ENCODE data around the gene PRICKLE2.

The PRICKLE2 gene

DNA sequence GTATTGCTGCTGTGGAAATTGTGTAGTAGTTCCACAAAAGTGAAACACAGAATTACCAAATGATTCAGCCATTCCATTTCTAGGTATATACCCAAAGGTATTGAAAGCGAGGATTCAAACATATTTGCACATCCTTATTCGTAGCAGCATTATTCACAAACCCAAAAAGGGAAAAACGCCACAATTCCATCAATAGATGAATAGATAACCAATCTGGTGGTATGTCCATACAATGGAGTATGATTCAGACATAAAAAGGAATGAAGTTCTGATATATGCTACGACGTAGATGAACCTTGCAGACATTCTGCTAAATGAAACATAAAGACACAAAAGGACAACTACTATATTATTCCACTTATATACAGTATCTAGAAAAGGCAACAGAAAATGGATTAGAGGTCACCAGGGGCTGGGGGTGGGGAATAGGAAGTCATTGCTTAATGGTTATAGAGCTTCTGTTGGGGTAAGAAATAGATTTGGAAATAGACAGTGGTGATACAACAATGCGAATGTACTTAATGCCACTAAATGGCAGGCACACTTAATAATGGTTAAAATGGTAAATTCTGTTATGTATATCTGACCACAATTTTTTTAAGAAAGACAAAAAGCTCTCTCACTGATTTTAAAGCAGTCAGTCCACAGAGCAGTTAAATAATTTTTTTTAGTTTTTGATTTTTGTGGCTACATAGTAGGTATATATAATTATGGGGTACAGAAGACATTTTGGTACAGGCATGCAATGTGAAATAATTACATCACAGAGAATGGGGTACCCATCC lies 150.2 kb downstream of the PRICKLE2 start:
- DNase-seq (ENCODE audit: low read depth, low spot score): no peak

DNA sequence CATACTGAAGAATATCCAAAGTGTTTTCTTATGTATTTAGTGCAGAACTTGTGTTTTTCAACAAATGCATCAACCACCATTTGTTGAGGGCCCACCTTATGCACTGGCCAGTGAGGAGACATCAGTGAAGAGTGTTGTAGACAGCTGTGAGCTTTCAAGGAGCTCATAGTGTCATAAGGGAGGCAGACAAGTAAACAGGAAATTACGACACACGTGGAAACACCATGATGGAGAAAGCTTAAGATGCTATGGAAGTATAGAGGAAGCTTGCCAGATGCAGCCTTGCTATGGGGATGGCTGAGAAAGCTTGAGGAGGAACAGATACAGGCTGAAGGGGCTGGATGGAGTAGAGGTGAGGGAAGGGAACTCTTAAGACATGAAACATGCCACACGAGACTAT lies 151.2 kb downstream of the PRICKLE2 start:
- no peak for DNase-seq (ENCODE audit: low read depth, low spot score)

DNA sequence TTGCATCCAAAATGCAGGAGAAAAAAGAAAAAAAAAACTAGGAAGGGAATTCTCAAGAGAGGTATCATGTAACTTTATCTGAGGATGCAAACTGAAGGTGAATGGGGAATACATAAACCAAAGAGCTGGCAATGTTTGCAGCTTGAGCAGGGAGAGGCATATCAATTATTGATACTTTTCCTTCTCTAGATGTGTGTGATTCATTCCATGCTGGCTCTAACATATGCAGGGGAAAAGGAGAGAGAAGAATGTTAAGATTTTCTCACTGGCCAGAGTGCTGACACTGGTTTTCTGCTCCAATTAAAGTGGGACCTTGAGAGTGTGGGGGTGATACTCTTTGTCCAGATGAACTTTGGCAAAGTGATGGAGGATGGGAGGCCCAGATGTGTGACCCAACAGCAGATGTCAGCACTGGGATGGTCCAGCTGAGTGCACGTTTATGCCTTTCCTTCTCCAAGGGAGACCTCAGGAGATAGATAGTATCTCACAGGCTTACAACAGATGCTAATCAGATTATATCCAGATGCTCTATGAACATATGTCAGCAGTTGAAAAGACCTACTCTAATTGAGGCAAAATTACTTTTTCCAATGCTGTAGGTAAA lies 152.0 kb downstream of the PRICKLE2 start:
- DNase-seq (ENCODE audit: low read depth, low spot score): no peak

DNA sequence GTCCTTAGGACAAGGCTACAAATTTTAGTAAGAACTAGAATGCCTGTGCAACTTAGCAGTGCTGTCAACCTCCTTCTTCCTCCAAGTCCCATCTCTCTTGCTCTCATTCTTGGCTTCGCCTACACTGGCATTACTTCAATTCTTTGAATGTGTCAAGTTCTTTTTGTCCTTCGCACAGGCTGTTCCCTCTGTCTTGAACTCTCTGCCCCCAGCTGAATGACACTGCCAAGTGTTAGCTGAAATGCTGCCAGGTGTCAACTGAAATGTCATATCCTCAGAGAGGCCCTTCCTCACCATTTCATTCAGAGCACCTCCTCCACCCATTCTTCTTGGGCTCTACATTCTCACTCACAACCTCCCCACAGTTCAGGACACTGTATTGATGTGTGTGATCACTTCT lies 153.1 kb downstream of the PRICKLE2 start:
- no peak for DNase-seq (ENCODE audit: low read depth, low spot score)

DNA sequence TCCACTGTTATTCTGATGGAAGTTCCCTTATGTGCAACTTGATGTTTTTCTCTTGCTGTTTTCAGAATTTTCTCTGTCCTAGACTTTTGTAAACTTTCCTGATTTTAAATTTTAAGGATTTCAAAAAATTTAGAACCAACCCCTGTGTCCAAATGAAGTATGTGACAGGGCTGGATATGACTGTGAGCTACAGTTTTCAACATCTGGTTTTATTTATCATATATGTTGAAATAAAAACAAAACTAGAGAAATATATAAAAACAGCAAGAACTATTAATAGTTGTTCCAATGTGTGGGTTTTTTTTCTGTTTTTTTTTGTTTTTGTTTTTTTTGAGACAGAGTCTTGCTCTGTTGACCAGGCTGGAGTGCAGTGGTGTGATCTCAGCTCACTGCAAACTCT lies 154.6 kb downstream of the PRICKLE2 start:
- no peak for DNase-seq (ENCODE audit: low read depth, low spot score)

DNA sequence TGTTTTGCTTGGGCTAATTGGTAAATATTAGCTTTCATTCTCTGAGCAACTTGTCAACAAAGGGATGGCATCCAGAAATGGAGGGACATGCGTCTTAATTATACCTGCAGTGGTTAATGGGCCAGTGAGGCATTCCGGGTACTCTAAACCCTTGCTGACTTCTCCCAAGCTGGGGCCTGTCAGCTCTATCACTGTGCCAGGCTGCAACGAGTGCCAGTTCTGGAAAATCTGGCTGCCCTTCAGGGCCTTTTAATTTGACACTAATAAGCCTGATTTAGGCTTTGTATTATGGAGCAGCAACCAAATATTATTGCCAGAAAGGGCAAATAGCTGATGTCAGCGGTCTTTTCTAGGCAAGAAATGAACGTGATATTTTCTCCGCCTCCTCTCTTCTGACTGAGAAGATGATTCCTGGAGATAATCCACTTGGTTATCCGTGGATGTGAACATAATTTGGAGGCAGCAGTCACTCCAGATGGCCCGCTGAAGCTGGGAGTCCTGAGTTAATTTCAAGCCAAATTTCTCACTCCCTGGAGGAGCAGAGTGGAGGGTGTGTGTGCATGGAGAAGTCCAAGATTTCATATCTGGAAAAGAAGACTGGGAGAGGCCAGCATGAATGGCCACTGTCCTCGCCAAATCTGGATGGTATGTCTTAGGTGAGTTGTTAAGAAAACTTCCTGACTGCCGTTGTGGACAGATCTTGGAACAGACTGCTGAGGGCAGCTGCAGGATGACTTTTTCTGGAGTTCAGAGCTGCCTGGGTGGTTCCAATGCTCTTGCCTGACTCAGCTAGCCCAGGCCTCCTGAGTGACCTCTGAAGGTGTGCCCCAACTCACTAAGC lies 157.5 kb downstream of the PRICKLE2 start:
- DNase-seq (ENCODE audit: low read depth, low spot score): no peak

DNA sequence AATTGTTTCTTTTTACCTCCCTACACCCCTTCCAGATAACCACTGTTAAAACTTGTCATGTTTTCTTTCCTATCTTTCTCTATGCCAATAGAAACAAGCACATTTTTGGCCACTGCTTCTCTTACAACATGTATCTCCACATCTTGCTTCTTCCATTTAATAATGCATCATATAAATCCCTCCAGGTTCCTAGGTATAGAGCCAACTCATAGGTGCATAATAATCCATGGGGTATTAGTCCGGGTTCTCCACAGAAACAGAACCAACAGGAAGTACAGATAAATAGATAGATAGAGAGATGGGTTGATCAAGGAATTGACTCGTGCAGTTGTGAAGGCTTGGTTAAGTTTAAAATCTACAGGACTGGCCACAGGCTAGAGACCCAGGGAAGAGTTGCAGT lies 160.5 kb downstream of the PRICKLE2 start:
- DNase-seq (ENCODE audit: low read depth, low spot score): no peak

DNA sequence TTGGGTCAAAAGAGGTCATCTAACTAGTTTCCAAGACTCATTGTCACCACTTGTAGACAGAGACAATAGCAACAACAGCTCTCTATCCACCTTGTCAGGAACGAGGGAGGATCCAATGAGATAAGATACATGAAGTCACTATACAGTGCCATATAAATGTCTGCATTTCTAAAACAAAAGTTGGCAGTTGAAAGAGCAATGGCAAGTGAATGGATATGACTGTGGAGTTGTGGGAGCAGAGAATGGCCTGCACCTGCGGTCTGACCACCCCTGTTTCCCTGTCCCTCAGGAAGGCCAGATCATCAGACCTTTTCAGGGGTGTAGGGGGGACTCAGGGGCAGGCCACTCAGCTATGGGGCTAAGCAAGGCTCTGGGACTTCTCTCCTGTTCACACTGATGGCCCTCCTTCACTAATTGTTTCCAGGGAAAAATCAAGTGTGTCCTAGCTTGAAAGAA lies 161.3 kb downstream of the PRICKLE2 start:
- no peak for DNase-seq (ENCODE audit: low read depth, low spot score)

DNA sequence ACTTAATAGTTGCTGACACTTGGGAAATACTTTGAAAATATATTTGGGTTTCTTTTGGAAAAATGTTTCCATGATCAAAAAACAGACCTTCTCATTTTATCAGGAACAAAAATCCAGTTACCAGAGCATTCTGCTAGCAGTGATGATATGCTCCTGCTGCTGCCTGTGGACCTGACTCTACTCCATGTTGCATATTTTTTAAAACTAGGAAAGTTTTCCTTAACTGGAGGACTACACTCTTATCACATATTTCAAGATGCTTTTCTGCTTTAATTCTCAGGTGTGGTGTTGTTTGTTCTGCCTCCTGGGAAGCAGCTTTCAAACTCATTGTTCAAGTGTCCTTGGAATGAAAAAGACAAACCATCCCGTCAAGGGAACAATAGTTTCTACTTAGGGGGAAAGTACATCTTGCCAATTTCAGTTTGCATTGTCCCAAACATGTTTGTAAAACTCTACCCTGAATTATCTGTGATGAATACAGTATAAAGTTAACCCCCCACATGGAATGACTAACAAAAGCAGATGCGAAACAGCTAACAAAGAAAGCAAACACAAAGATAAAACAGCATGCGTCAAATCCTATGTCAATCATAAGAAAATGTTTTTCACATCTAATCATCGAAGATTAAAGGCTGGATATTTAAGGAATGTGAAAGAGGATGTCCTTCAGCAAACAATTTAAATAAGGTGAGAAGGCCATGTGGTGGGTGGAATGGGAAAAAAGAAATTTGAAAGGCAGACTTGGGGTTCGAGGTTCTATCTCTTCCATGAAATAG lies 161.9 kb downstream of the PRICKLE2 start:
- DNase-seq (ENCODE audit: low read depth, low spot score): no peak

DNA sequence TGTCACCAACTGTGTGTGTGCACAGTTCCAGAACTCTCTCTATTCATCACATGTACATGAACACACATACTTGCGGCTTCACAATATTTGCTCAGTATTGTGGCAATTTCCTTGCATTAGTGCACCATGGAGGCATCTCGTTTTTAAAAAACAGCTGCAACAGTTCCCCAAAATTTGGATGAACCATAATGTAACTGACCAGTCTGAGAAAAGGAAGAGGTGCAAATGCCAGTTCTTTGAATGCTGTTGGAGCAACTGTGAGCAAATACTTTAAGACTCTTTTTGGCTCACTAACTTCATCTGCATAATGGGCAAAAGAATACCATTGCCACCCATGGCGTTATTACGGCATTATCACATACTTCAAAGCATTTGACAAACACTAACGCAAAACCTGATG lies 163.6 kb downstream of the PRICKLE2 start:
- DNase-seq (ENCODE audit: low read depth, low spot score): no peak

DNA sequence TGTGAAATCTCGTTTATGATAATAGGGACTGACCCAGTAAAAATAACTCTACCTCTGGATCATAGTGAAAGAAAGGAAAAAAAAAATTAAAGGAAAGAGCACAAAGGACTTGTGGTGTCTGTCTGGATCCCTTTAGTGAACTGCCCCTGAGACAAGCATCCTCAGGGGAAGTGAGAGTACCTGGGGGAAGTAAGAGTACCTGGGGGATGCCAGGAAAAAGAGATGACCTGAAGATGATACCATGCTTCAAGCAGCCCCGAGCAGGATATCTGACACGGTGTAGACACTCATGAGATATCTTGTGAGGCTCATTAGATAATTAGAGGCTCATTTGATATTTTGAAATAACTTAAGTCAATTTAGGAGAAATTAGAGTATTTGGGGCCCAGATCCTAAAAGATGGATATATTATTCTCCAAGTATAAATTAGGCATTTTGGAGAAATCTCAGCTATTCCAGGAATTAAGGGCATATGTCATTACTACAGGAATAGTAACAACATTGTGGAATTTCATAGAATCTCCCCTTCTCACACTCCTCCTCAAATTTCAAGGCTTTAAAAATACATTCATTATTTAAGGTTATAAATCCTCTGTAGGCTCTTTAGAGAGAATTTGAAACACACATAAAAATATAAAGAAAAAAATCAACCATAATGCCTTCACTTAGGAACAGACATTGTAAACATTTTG lies 165.6 kb downstream of the PRICKLE2 start:
- no peak for DNase-seq (ENCODE audit: low read depth, low spot score)

DNA sequence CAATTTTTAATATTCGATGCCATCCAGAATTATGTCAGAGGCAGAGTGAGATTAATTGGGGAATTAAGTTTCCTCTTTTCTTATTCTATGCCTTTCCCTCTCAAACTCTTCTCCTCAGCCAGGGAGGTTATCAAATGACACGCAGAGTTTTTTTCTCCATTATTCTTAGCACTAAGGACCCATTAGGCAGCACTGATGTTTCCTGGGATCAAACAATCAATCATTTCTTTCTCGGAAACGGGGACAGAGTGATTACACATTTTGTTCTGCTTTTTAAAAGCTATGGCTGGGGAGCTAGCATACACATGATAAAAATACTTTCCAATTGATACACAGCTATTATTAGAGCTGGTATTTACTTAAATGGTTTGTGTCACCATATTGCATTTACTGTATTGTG lies 166.7 kb downstream of the PRICKLE2 start:
- DNase-seq (ENCODE audit: low read depth, low spot score): no peak

DNA sequence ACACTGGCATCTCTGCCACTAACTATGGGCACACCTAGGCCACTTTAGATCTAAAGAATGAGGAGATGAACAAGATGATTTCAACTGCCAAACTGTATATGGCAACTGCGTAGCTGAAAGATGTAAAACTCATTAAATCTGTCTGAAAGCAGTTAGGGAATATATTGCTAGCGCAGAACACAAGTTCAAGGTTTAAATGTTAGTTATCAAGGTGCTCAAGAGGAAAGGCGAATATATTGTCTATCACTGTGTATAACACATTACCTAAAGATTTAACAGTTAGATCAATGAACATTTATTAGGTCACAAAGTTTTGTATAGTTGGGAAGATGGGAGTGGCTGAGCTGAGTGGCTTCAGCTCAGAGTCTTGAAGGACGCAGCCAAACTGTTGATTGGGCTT lies 168.0 kb downstream of the PRICKLE2 start:
- DNase-seq (ENCODE audit: low read depth, low spot score): no peak

DNA sequence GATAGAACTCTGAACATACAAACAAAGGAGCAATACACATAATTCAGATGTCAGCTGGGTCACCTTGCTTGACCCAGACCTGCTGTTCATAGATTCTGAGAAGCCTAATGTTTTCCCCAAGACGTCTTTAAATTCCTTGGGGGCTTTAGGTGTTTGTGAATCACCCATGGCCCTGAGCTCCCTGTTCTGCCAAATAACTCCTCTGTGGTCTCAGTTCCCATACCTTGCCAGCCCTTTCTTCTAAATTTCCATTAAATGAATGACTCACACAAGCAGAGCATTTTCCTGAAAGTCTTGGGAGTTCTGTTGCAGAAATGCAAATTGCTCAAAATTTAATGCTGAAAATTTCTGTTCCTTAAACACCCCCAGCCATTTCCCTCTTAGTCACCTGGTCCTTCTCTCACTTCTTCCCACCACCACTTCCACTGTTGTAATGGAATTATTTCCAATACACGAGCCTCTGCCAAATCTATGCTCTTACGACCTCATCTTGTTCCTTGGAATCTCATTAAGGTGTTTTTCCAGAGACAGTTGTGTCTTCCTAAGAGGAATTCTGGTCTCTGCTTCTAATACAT lies 168.6 kb downstream of the PRICKLE2 start:
- no peak for DNase-seq (ENCODE audit: low read depth, low spot score)

DNA sequence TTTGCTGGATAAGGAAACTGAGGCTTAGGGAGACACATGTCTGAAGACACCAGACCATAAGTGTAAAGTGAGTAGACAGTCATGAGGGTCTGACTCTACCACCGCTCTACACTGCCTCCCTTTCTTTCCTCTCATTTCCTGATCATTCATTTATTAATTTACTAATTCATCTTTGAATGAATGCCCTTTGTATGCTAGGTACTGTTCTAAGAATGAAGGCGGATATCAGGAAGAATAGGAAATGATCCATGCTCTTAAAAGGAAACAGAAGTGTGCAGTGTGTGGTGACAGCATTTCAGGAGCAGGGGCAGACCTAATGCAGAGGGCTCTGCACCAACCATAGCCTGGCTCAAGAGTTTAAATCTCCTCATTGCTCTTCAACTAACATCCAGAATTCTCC lies 170.2 kb downstream of the PRICKLE2 start:
- DNase-seq (ENCODE audit: low read depth, low spot score): no peak

DNA sequence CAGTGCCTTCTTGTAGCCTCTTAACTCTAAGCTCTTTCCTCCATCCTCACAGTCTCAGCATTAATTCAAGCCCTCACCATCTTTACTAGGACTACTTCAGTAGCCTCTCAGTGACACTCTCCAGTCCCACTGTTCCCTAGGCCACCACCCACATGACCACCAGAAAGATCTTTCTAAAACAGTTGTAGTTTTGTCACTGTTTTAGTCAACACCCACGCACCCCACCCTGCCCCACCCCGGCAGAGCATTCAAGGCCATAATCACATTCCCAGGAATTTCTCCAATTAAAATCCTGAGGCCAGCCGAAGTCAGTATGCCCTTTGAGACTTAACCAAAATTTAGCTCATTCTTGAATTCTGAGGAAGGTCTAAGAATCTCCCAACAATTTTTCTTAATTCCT lies 170.8 kb downstream of the PRICKLE2 start:
- no peak for DNase-seq (ENCODE audit: low read depth, low spot score)

DNA sequence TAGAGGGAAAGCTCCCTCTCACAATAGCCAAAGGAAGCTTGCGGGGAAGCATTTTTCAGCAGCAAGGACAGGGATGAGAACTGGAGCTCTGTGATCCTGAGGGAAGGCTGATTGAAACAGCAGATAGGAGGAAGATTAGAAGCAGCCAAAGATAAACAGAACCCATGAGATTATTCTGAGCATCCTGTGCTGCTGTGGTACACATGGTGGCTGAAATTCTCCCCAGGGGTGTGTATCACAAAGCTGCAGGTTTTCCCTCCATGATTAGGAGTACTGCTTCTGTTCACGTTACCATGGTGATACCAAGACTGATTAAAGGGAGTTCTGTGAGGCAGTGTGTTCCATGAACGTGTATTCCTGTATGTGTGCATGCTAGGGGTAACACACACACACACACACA lies 171.7 kb downstream of the PRICKLE2 start:
- DNase-seq (ENCODE audit: low read depth, low spot score): no peak

DNA sequence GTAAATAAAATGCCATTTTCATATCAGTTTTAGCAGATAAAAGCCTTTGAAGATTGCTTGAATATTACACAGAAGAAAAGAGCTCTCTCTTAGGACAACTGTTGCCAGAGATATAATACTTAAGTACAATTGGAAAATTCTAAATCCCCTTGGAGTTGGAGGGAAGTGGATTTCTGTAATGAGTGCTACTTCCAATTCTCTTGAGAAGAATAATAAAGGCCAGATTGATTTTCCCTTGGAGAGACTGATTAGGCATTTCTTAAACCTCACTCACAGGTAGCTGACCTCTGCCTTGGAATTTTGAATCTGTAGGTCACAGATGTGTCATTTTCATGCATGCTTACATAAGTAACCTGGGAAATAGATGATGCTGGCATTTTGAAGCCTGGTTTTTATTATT lies 172.1 kb downstream of the PRICKLE2 start:
- no peak for DNase-seq (ENCODE audit: low read depth, low spot score)

DNA sequence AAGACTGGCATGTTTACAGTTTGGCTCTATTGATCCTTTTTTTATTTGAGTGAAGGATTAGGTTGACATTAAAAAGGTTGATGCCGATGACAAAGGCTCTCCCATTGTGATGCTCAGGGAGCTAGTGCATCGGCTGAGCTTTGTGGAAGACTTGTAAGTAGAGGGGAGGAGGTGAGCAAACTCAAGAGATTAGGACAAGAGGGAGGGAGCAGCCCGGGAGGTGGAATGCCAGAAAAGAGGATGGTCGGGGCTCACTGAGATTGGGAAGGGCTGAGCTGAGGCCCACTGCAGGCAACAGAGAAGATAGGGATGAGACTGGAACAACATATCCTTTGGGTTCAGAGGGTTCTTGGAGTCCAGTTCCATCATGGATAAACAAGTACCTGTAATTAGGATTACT lies 175.4 kb downstream of the PRICKLE2 start:
- no peak for DNase-seq (ENCODE audit: low read depth, low spot score)

DNA sequence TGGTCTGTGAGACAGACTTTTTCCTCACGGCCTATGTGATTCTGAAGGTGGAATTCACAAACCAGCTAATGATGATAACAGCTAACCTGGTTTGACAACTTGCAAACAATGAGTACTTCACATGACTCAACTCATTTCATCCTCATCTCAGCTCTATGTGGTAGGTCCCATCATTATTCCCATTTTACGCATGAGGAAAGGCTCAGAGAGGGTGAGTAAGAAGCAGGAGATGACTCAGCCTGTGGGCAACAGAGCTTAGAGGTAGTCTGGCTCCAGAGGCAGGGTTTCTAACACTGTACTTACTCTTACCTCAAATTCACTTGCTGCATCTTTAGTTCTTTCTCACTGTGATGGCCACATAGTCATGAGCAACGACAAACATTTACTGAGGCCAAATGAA lies 176.1 kb downstream of the PRICKLE2 start:
- DNase-seq (ENCODE audit: low read depth, low spot score): no peak

DNA sequence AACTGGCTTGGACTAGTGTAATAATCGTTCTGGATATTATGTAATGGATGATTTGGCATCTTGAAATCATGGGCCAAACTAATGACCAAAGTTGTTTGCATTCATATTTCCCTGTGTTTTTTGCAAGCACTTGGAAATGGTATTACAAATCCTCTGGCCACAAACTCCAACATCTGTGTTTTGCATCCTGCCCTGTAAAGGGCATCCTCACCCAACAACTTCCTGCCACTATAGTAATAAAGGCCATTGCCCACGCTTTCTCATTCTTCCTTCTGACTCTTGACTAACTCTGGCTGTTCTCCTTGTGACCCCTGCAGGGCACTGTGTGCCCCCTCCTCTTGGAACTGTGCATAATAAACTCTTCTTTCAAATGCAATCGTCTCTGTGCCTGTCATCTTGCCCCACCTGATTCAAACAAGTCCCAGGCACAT lies 176.6 kb downstream of the PRICKLE2 start:
- DNase-seq (ENCODE audit: low read depth, low spot score): no peak

Measured in iPS DF 19.7 (cell line).